SU-DHL-6 (cell line): ENCODE measurements around the gene HADH.

Experiments
- EZH2phosphoT487 ChIP-seq: fragments of 200-600 bp; sonication (generic), shearing (Covaris generic); conservative IDR thresholded peaks from 2 replicates; pipeline ENCODE4 v1.6.1; 2018; ENCODE audit warnings: mild to moderate bottlenecking, antibody characterized with exemption, low read length, moderate library complexity, mixed read lengths
- TF ChIP-seq, protein P1 (sequence below): fragments of 200-600 bp; sonication (generic); IDR thresholded peaks from one replicate; pipeline ENCODE4 v1.5.1; 2017; ENCODE audit warnings: antibody characterized with exemption, mild to moderate bottlenecking, low read length, moderate library complexity; ENCODE audit not compliant: insufficient read depth, poor library complexity, severe bottlenecking

DNA sequence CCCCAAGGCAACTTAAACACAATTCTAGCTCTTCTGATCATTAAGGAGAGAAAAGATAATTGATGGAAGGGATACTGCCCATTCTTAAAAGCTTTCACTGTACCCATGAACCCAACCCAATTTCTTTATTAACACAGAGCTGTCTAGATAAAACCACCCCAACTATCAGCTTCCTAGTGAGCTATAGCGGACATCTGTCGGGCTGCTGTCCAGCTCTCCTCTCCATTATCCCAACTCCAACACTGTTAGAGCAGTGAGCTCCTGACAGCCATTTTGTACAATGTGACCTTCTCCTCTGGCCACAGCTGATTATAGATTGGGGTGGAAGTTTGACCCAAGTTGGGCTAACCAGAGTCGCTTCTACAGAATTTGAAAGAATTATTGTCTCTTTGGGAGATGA lies 66.1 kb downstream of the HADH start:
- TF ChIP-seq, protein P1, sequence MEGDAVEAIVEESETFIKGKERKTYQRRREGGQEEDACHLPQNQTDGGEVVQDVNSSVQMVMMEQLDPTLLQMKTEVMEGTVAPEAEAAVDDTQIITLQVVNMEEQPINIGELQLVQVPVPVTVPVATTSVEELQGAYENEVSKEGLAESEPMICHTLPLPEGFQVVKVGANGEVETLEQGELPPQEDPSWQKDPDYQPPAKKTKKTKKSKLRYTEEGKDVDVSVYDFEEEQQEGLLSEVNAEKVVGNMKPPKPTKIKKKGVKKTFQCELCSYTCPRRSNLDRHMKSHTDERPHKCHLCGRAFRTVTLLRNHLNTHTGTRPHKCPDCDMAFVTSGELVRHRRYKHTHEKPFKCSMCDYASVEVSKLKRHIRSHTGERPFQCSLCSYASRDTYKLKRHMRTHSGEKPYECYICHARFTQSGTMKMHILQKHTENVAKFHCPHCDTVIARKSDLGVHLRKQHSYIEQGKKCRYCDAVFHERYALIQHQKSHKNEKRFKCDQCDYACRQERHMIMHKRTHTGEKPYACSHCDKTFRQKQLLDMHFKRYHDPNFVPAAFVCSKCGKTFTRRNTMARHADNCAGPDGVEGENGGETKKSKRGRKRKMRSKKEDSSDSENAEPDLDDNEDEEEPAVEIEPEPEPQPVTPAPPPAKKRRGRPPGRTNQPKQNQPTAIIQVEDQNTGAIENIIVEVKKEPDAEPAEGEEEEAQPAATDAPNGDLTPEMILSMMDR, result no peak
- TF ChIP-seq EZH2phosphoT487, result no peak
